Esophagus (tissue), 2 donors: ENCODE data around the gene TBC1D8. TPM values are rescaled to one million over a fixed set of nuclear protein-coding genes. Genes with fewer than 3 reads are reported as not detected.

ENCODE experiments used
- H3K27ac ChIP-seq, 2 donors: one replicate each; pipeline ENCODE4 v1.5.1; 2013; ENCODE audit warnings: low read depth in 2 of 2, mild to moderate bottlenecking in 2 of 2, inconsistent platforms in 1 of 2, low read length in 1 of 2, moderate library complexity in 1 of 2
- H3K27me3 ChIP-seq, 2 donors: one replicate each; pipeline ENCODE4 v1.6.1; 2013; ENCODE audit warnings: low read length in 2 of 2, control low read depth in 1 of 2, mild to moderate bottlenecking in 1 of 2; ENCODE audit not compliant: insufficient read depth in 2 of 2, control insufficient read depth in 1 of 2
- H3K36me3 ChIP-seq, 2 donors: one replicate each; pipeline ENCODE4 v1.6.1; 2013; ENCODE audit warnings: low read length in 1 of 2; ENCODE audit not compliant: control insufficient read depth in 2 of 2, insufficient read depth in 2 of 2
- H3K4me1 ChIP-seq, 2 donors: one replicate each; pipeline ENCODE4 v1.6.1; 2013; ENCODE audit warnings: low read length in 1 of 2; ENCODE audit not compliant: control insufficient read depth in 2 of 2, insufficient read depth in 2 of 2
- H3K4me3 ChIP-seq, 2 donors: one replicate each; pipeline ENCODE4 v1.5.1; 2013; ENCODE audit warnings: low read length in 2 of 2, mild to moderate bottlenecking in 2 of 2, low read depth in 1 of 2, moderate library complexity in 1 of 2
- H3K9me3 ChIP-seq, 2 donors: one replicate each; pipeline ENCODE4 v1.6.1; 2013; ENCODE audit warnings: mild to moderate bottlenecking in 2 of 2, low read depth in 1 of 2, low read length in 1 of 2, moderate library complexity in 1 of 2; ENCODE audit not compliant: control insufficient read depth in 2 of 2, insufficient read depth in 1 of 2
- WGBS, 2 donors: extraction: QIAGEN DNeasy Blood & Tissue Kit; methylation state at CpG; one replicate each; pipeline ENCODE4 v1.1.7; 2013; 5-methylcytosine and 5-hydroxymethylcytosine counted together
- polyA plus RNA-seq, 2 donors: library from polyadenylated mRNA; stranded (reverse); fragments of 200-250 nt; gene quantifications; one replicate each; pipeline ENCODE4 v1.2.3, GENCODE V29; 2013
- donor health status: healthy with polysubstance abuse.
- donor health status: Bipolar disorder and iron deficiency.

TBC1D8 gene
- polyA plus RNA-seq, 2 donors, result 13.3 to 19.4 TPM

GRCh38 chr2:100971221-100971620 is 180.0 kb downstream of the TBC1D8 start:
- H3K36me3 ChIP-seq, result peaks cover 0 to 42% of the 10 kb centered on the region in 2 donors
- no peak overlapping the region for H3K4me3 ChIP-seq
- WGBS, 2 donors, result 91 to 95% methylated on average over 9 of the region's 9 CpGs

GRCh38 chr2:100969998-100970397 is 181.2 kb downstream of the TBC1D8 start:
- Histone ChIP-seq H3K36me3 (peaks cover 0 to 38% of the 10 kb centered on the region in 2 donors), H3K27me3 (no peaks in the 10 kb centered on the region), H3K9me3 (no peaks in the 10 kb centered on the region), H3K27ac (no peak overlapping the region), H3K4me1 (no peaks in the 10 kb centered on the region), H3K4me3 (no peak overlapping the region)
- 88 to 90% methylated on average over 7 of the region's 7 CpGs for WGBS, 2 donors

More at GRCh38 chr2:100971221-100971620, 180.0 kb downstream of the TBC1D8 start:
- no peak overlapping the region for H3K27ac ChIP-seq
- H3K9me3 ChIP-seq, result no peaks in the 10 kb centered on the region
- H3K4me1 ChIP-seq, result no peaks in the 10 kb centered on the region
- no peaks in the 10 kb centered on the region for H3K27me3 ChIP-seq

GRCh38 chr2:100968146-100969145 is 182.7 kb downstream of the TBC1D8 start:
- no peak overlapping the region for H3K4me3 ChIP-seq
- 92 to 93% methylated on average over 28 of the region's 28 CpGs for WGBS, 2 donors
- no peaks in the 10 kb centered on the region for H3K9me3 ChIP-seq
- H3K4me1 ChIP-seq, result no peaks in the 10 kb centered on the region
- H3K27me3 ChIP-seq, result no peaks in the 10 kb centered on the region
- peaks cover 0 to 29% of the 10 kb centered on the region in 2 donors for H3K36me3 ChIP-seq
- no peak overlapping the region for H3K27ac ChIP-seq

- H3K27ac ChIP-seq, result no peak overlapping the region
- H3K36me3 ChIP-seq, result peaks cover 0 to 26% of the 10 kb centered on the region in 2 donors
- no peaks in the 10 kb centered on the region for H3K9me3 ChIP-seq
- H3K4me1 ChIP-seq, result no peaks in the 10 kb centered on the region
- WGBS, 2 donors, result 90 to 92% methylated on average over 8 of the region's 8 CpGs
- no peaks in the 10 kb centered on the region for H3K27me3 ChIP-seq
- H3K4me3 ChIP-seq, result no peak overlapping the region
These were observed 183.5 kb downstream of the TBC1D8 start for GRCh38 chr2:100967716-100968115.

GRCh38 chr2:100965596-100965995 is 185.6 kb downstream of the TBC1D8 start:
- no peak overlapping the region for H3K4me3 ChIP-seq
- H3K4me1 ChIP-seq, result no peaks in the 10 kb centered on the region
- no peaks in the 10 kb centered on the region for H3K9me3 ChIP-seq
- H3K36me3 ChIP-seq, result peaks cover 0 to 13% of the 10 kb centered on the region in 2 donors
- H3K27me3 ChIP-seq, result no peaks in the 10 kb centered on the region
- no peak overlapping the region for H3K27ac ChIP-seq
- 94 to 95% methylated on average over 5 of the region's 5 CpGs for WGBS, 2 donors

GRCh38 chr2:100964681-100965169 is 186.5 kb downstream of the TBC1D8 start:
- peaks cover 0 to 9% of the 10 kb centered on the region in 2 donors for H3K36me3 ChIP-seq
- WGBS, 2 donors, result 74 to 75% methylated on average over 11 of the region's 11 CpGs
- H3K27ac ChIP-seq, result no peak overlapping the region
- no peak overlapping the region for H3K4me3 ChIP-seq
- no peaks in the 10 kb centered on the region for H3K4me1 ChIP-seq
- no peaks in the 10 kb centered on the region for H3K27me3 ChIP-seq
- no peaks in the 10 kb centered on the region for H3K9me3 ChIP-seq

- Histone ChIP-seq H3K27ac (no peak overlapping the region), H3K27me3 (no peaks in the 10 kb centered on the region), H3K4me3 (no peak overlapping the region), H3K36me3 (peaks cover 0 to 9% of the 10 kb centered on the region in 2 donors), H3K4me1 (peaks cover 0 to under 1% of the 10 kb centered on the region in 2 donors), H3K9me3 (no peaks in the 10 kb centered on the region)
- WGBS, 2 donors, result 83 to 86% methylated on average over 12 of the region's 12 CpGs
These were observed 187.0 kb downstream of the TBC1D8 start for GRCh38 chr2:100964222-100964621.

- no peak overlapping the region for H3K27ac ChIP-seq
- H3K9me3 ChIP-seq, result no peaks in the 10 kb centered on the region
- peaks cover 0 to 4% of the 10 kb centered on the region in 2 donors for H3K36me3 ChIP-seq
- peaks cover 0 to 5% of the 10 kb centered on the region in 2 donors for H3K4me1 ChIP-seq
- H3K4me3 ChIP-seq, result no peak overlapping the region
- 92 to 94% methylated on average over 4 of the region's 4 CpGs for WGBS, 2 donors
- H3K27me3 ChIP-seq, result no peaks in the 10 kb centered on the region
These were observed 188.2 kb downstream of the TBC1D8 start for GRCh38 chr2:100963026-100963375.

GRCh38 chr2:100962366-100963025 is 188.7 kb downstream of the TBC1D8 start:
- no peak overlapping the region for H3K27ac ChIP-seq
- peaks cover 0 to 4% of the 10 kb centered on the region in 2 donors for H3K36me3 ChIP-seq
- H3K9me3 ChIP-seq, result no peaks in the 10 kb centered on the region
- WGBS, 2 donors, result 89 to 92% methylated on average over 12 of the region's 12 CpGs
- H3K27me3 ChIP-seq, result no peaks in the 10 kb centered on the region
- peaks cover 0 to 5% of the 10 kb centered on the region in 2 donors for H3K4me1 ChIP-seq
- H3K4me3 ChIP-seq, result no peak overlapping the region
